GM21825 (cell line): Measurements from ENCODE around the gene DGLUCY.
A peak's percentile ranks its signal among the peaks of the same experiment; 100 is the strongest.
"Not testable (repeated sequence)": the region's sequence is repeated elsewhere in the genome, so short reads cannot be mapped to it uniquely, and the experiment has no call there.

Experiments used
- ATAC-seq: cut with Tn5 transposase; IDR thresholded peaks from one replicate; pipeline ENCODE4 v1.9.1; 2021; ENCODE audit warnings: mild to moderate bottlenecking, moderate library complexity; ENCODE audit not compliant: unreplicated experiment

The DGLUCY gene

DNA sequence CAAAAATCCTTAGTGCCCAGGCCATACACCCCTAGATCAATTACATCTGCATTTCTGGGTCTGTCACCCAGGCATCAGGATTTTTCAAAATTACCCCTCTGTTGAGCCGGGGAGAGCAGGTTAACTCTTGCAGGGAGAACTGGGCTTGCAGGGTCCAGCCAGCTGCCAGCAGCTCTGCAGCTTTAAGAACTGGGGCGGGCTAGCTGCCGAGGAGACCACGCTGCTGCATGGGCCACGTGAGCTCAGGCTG lies at the start of gene DGLUCY:
TSS of gene DGLUCY (plus strand) at position 245 of the 250 bp plus-strand sequence. CDS start 46,222 bp downstream, outside the sequence.
- no peak for ATAC-seq

DNA sequence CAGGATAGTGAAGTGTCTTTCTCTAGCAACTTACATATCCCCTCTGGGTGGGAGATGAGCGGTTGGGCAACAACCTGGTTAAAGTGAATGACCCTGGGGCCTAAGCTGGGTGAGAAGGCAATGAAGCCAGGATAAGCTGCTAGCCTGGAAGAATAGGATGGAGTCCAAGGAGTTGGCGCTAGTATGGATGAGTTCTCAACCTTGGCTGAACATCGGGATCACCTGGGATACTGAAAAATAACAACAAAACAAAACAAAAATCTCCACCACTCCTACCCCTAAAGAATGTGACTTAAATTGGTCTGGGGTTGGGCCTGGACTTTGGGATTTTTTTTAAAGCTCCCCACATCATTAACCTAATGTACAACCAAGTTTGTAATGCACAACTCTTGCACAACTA lies 48.6 kb upstream of the DGLUCY start:
- ATAC-seq: no peak

DNA sequence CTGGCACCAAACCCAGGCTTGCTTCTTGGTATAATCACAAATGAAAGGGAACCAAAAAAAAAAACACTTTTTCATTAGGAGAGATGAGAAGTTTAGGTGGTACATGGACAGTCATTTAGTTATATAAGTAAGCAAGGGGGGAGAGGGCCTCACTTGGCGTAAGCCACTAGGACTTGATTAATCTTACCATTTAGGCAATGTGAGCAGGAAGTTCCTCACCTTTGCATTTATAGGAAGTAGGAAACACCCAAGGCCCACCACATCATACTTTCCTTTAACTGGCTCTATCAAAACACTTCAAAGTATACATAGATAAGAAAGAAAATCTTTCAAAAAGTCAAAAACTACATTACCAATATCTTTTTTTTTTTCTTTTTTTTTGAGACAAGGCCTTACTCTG lies 46.7 kb upstream of the DGLUCY start:
- ATAC-seq: no peak

DNA sequence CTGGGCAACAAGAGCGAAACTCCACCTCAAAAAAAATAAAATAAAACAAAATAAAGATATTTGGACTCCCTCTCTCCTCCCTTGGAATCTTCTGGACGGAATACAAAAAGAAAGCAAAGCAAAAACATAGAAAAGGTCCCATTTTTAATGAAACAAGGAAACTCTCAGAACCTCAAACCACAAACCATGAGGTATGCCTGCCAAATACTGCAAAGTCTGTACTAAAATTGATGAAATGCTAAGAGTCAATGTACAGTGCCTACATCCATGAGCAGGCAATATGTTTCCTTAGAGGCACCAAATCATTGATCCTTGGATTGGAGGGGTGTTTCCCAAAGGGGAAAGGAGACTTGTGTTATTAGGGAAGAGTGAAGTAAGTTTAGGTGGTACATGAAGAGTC lies 45.2 kb upstream of the DGLUCY start:
- ATAC-seq: no peak

GRCh38 chr14:91070572-91070971 lies 43.3 kb upstream of the DGLUCY start:
- no peak for ATAC-seq

GRCh38 chr14:91075553-91075952 lies 38.3 kb upstream of the DGLUCY start:
- ATAC-seq: no peak

DNA sequence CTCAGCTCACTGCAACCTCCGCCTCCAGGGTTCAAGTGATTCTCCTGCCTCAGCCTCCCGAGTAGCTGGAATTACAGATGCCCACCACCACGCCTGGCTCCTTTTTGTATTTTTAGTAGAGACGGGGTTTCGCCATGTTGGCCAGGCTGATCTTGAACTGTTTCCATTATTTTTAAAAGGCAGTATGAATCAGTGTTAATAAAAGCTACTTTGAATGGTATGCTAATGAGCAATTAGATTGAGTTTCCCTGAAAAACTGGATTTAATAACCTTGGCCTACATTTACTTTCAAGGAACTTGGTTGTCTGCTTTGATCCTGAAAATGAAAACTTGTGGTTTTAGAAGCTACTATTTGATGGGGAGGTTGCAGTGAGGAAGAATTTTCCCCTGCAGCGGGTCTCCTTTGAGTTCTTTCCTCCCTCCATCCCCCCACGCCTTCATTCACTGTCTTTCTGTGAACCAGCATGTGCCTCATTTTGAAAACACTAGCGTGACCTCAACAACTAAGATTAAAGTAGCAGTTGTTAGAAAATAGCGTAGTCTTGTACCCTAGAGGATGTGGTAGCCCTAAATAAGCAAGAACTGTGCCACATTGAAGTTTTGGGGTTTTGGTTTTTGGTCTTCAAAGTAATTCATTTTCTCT lies 35.7 kb upstream of the DGLUCY start:
- peak; percentile 73 for ATAC-seq

GRCh38 chr14:91080071-91080470 lies 33.8 kb upstream of the DGLUCY start:
- no peak for ATAC-seq

GRCh38 chr14:91082282-91082681 lies 31.6 kb upstream of the DGLUCY start:
- no peak for ATAC-seq

- no peak for ATAC-seq
These were observed 29.4 kb upstream of the DGLUCY start for GRCh38 chr14:91084516-91084915.

DNA sequence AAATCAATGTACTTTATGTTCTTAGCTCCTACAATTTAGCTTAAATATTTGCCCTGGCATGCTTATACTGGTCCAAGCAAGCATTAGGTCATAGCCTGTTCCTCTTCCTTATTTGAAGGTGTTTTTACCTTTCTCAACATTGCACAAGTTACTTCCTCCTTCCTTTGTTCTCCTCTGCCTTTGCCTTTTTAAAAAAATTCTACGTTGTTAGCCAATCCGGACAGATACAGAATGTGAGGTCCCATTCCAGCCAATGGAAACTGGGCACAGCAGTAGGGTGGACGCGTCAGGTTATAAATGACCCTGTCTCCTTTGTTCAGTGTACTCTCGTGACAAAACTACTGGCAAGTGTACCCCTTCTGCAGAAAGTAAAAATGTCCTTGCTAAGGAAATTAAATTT lies 26.4 kb upstream of the DGLUCY start:
- ATAC-seq: not testable (repeated sequence)

DNA sequence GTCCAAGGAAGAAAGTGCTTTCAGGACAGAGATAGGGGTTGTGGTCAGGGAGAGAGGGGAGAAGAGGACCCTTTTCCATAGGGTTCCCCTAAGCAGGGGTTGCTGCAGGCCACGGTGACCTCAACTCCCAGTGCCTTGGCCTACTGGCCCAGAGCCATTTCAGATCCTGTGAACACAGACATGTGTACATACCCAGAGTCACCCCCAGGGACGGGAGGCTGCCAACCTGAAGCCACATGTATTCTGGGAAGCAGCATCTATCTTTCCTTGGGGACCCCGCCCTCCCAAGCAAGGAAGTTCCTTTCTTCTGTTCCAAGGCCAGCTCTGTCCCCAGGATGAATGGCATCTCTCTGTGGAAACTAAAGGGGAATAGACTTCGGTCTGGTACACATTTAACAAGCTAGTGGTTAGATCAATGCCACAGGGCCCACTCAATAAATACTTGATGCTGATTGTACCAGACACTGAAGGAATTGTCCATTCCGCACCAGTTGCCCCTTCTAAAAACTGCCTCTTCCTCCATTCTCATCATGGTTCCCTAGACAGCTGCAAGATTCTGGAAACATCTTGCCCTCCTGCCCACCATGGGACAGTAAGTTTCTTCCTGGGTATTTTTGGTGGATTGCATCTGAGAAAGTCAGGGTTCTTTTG lies 25.2 kb upstream of the DGLUCY start:
- ATAC-seq: no peak

DNA sequence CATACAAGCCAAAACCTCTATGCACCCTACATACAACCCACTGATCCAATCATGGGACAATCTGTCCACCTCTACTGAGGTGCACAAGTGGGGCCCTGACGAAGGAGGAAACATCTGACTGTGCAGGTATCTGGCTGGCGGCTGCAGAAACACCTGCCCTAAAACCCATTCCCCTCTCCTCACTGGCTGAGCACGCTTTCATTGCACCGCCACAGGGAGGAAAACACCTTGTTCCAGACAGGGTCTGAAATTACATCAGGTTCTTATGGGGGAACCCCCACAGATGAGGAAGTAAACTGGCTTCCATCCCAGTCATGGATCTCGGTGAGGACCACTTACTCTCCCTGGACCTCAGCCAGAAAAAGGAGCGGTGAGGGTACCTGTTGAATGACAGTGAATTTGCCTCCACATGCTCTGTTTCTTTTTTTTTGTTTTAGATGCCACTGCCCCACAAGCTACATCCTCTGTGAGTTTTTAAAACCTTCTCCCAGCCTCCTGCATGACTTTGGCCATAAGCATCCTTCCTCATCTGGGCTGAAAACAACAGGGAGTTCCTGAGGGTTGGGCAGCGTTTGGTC lies 23.8 kb upstream of the DGLUCY start:
- no peak for ATAC-seq

DNA sequence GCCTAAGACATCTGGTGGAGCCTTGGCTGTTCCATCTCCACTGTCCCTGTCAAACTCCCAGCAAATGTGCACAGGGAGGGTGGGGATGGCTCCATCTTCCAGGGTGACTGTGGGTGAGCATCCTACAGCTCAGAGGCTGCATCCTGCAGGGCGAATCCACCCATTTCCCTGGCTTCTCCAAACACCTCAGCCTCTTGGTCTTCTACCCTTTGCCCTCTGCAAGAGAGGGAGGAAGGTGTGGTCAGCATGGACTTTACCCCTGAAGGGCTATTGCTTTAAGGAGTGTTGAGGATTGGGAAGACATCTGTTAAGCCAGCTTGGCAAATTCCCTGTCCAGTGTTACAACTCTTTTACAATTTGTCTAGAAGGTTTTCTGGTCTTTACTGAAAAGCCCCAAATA lies 23.1 kb upstream of the DGLUCY start:
- ATAC-seq: no peak

GRCh38 chr14:91092073-91092472 lies 21.8 kb upstream of the DGLUCY start:
- ATAC-seq: no peak

DNA sequence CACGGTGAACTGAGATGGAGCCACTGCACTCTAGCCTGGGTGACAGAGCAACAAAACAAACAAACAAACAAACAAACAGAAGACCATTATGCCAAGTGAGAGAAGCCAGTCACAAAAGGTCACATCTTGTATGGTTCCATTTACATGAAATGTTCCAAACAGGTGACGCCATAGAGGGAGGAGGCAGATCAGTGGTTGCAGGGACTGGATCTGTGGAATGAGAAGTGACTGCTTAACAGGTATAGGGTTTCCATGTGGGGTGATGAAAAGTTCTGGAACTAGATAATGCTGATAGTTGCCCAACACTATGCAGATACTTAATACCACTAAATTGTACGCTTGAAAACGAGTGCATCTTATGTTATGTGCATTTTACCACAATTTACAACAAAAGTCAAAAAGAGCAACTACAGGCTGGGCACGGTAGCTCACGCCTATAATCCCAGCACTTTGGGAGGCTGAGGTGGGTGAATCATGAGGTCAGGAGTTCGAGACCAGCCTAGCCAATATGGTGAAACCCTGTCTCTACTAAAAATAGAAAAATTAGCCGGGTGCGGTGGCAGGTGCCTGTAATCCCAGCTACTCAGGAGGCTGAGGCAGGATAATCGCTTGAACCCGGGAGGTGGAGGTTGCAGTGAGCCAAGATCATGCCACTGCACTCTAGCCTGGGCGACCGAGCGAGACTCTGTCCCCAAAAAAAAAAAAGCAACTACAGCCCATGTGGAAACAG lies 20.0 kb upstream of the DGLUCY start:
- not testable (repeated sequence) for ATAC-seq

DNA sequence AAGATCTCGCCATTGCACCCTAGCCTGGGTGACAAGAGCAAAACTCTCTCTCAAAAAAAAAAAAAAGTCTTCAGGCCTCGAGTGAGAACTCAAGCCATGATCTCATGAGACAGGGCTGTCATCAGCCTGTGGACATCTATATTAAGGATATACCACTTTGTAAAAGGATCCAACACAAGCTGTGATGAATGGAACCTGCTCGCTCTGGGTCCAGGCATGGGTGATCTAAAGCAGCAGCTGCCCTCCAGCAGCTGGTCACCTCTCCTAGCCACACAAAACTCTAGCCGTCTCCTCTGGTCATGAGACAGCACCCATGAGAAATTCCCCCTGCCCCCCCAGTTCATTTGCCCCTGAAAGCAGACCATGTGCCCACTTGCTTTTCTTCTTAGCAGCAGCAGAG lies 19.1 kb upstream of the DGLUCY start:
- ATAC-seq: no peak

GRCh38 chr14:91095178-91095577 lies 18.7 kb upstream of the DGLUCY start:
- no peak for ATAC-seq

DNA sequence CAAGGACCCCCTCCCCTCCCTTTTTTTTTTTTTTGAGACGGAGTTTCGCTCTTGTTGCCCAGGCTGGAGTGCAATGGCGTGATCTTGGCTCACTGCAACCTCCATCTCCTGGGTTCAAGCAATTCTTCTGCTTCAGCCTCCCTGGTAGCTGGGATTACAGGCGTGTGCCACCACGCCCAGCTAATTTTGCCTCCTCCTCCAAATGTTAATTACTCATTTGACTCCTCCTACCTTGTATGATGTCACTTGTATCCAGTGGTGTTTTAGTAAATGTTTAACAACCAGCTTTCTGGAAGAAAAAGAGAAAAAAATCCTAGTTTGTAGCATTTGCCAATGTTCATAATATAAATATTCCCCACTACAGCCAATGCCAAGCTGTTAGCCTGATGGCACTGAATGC lies 16.2 kb upstream of the DGLUCY start:
- not testable (repeated sequence) for ATAC-seq

GRCh38 chr14:91098591-91098990 lies 15.3 kb upstream of the DGLUCY start:
- ATAC-seq: no peak

GRCh38 chr14:91100102-91100501 lies 13.8 kb upstream of the DGLUCY start:
- no peak for ATAC-seq

DNA sequence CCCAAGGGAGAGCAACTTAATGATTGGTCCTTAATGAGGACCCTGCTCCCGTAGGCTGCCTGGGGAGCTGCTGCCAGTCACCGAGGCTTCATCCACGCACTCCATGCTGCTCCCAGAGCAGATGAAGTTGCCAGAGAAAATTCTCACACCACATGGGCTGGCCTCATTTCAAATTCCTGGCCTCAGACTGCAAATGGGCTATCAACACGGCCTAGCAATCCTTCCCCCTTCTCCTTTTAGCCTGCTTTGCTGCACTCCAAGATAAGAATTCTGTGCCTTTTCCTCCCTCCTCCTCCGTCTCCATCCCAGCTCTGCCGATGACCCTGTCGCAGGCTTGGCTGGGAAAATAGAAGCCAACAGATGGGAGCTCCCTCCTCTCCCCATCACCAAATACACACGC lies 10.8 kb upstream of the DGLUCY start:
- no peak for ATAC-seq
